ENCODE measurements around the gene EXOC4.
A peak's percentile ranks its signal among the peaks of the same experiment; 100 is the strongest.

Gene EXOC4

DNA sequence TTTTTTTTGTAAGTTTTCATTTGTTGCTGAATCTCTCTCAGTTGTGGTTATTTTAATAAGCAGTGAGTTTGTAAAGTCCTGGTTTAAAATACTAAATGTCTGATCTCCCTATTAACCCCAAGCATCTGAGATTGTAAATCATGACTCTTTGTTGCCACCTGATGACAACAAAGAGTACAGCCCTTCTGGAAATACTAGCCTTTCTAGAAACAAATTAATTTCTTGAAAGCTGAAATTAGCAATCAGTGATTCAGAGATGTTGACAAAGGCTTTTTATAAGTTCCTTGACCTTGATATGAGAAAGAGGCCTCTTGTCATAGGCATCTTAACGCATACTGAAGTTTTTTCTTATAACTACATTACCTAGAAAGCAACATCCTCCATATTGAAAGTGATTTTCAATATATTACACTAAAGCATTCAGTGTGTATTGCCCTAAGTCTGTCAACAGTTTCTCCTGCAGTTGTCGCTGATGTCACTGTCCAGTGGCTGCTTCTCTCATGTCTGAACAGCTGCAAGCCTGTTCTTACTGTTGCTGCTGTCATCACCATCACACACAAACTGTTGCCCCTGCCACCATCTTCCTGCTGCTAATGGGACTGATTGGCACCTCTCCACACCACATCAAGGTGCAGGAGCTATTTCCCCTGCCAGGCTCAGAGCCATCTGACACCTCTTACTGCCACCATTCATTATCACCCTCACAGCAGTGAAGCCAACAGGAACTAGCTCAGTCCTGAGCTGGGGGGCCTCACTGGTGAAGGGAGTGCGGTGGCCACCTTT, 779.1 kb downstream of the EXOC4 start:
- Histone ChIP-seq H3K4me1 (ENCODE audit: control insufficient read depth, insufficient read depth, low read length) (no peaks in the 10 kb centered on the region), H3K9ac (ENCODE audit: low read length) (no peak overlapping the region), H3K4me3 (ENCODE audit: low read length) (no peak overlapping the region), H3K9me3 (ENCODE audit: control insufficient read depth, low read length) (peaks cover 3% of the 10 kb centered on the region), H3K36me3 (ENCODE audit: control insufficient read depth, insufficient read depth, low read length, severe bottlenecking) (no peaks in the 10 kb centered on the region), H3K27me3 (replicated peaks; ENCODE audit: control insufficient read depth, insufficient read depth, low read length) (no peaks in the 10 kb centered on the region)
- peak; percentile 3 for DNase-seq (ENCODE audit: low read depth)

- Histone ChIP-seq H3K27me3 (replicated peaks; ENCODE audit: control insufficient read depth, insufficient read depth, low read length) (no peaks in the 10 kb centered on the region), H3K4me3 (ENCODE audit: low read length) (no peak overlapping the region), H3K4me1 (ENCODE audit: control insufficient read depth, insufficient read depth, low read length) (no peaks in the 10 kb centered on the region), H3K36me3 (ENCODE audit: control insufficient read depth, insufficient read depth, low read length, severe bottlenecking) (no peaks in the 10 kb centered on the region), H3K9me3 (ENCODE audit: control insufficient read depth, low read length) (no peaks in the 10 kb centered on the region), H3K9ac (ENCODE audit: low read length) (no peak overlapping the region)
- DNase-seq (ENCODE audit: low read depth), result no peak
Observed at GRCh38 chr7:134034652-134035051, 781.8 kb downstream of the EXOC4 start.

GRCh38 chr7:134037991-134038390, 785.1 kb downstream of the EXOC4 start:
- Histone ChIP-seq H3K4me1 (ENCODE audit: control insufficient read depth, insufficient read depth, low read length) (no peaks in the 10 kb centered on the region), H3K9ac (ENCODE audit: low read length) (no peak overlapping the region), H3K4me3 (ENCODE audit: low read length) (no peak overlapping the region), H3K27me3 (replicated peaks; ENCODE audit: control insufficient read depth, insufficient read depth, low read length) (no peaks in the 10 kb centered on the region), H3K36me3 (ENCODE audit: control insufficient read depth, insufficient read depth, low read length, severe bottlenecking) (no peaks in the 10 kb centered on the region), H3K9me3 (ENCODE audit: control insufficient read depth, low read length) (no peaks in the 10 kb centered on the region)
- no peak for DNase-seq (ENCODE audit: low read depth)

- Histone ChIP-seq H3K36me3 (ENCODE audit: control insufficient read depth, insufficient read depth, low read length, severe bottlenecking) (no peaks in the 10 kb centered on the region), H3K27me3 (replicated peaks; ENCODE audit: control insufficient read depth, insufficient read depth, low read length) (no peaks in the 10 kb centered on the region), H3K4me3 (ENCODE audit: low read length) (no peak overlapping the region), H3K9ac (ENCODE audit: low read length) (no peak overlapping the region), H3K9me3 (ENCODE audit: control insufficient read depth, low read length) (no peaks in the 10 kb centered on the region), H3K4me1 (ENCODE audit: control insufficient read depth, insufficient read depth, low read length) (peaks cover 6% of the 10 kb centered on the region)
- no peak for DNase-seq (ENCODE audit: low read depth)
Observed at GRCh38 chr7:134040988-134041387, 788.1 kb downstream of the EXOC4 start.

DNA sequence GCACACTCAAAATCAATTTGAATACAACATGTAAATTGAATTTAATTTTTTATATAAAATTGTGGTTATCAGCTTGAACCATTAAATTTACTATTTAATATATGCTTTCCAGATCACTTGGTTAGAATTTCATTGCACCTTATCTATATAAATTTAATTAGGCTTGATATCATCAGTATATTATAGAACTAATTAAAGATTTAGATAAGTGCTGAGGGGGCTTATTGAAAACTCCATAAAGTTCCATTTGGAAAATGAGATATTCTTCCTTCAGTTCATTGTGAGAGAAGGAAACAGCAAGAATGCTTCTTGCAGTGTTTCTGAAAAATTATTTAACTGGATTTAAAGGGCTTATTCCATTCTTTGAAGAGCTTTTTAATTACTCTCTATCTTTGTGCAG, 788.6 kb downstream of the EXOC4 start:
- DNase-seq (ENCODE audit: low read depth), result no peak
- no peaks in the 10 kb centered on the region for H3K9me3 ChIP-seq (ENCODE audit: control insufficient read depth, low read length)

GRCh38 chr7:134042307-134042706, 789.4 kb downstream of the EXOC4 start:
- peaks cover 6% of the 10 kb centered on the region for H3K4me1 ChIP-seq (ENCODE audit: control insufficient read depth, insufficient read depth, low read length)
- no peak overlapping the region for H3K9ac ChIP-seq (ENCODE audit: low read length)
- H3K27me3 ChIP-seq (replicated peaks; ENCODE audit: control insufficient read depth, insufficient read depth, low read length), result no peaks in the 10 kb centered on the region
- no peaks in the 10 kb centered on the region for H3K36me3 ChIP-seq (ENCODE audit: control insufficient read depth, insufficient read depth, low read length, severe bottlenecking)
- H3K9me3 ChIP-seq (ENCODE audit: control insufficient read depth, low read length), result no peaks in the 10 kb centered on the region
- no peak for DNase-seq (ENCODE audit: low read depth)
- H3K4me3 ChIP-seq (ENCODE audit: low read length), result no peak overlapping the region

More for the DNA sequence above, 788.6 kb downstream of the EXOC4 start:
- Histone ChIP-seq H3K4me3 (ENCODE audit: low read length) (no peak overlapping the region), H3K36me3 (ENCODE audit: control insufficient read depth, insufficient read depth, low read length, severe bottlenecking) (no peaks in the 10 kb centered on the region), H3K27me3 (replicated peaks; ENCODE audit: control insufficient read depth, insufficient read depth, low read length) (no peaks in the 10 kb centered on the region), H3K9ac (ENCODE audit: low read length) (no peak overlapping the region), H3K4me1 (ENCODE audit: control insufficient read depth, insufficient read depth, low read length) (peaks cover 6% of the 10 kb centered on the region)

DNA sequence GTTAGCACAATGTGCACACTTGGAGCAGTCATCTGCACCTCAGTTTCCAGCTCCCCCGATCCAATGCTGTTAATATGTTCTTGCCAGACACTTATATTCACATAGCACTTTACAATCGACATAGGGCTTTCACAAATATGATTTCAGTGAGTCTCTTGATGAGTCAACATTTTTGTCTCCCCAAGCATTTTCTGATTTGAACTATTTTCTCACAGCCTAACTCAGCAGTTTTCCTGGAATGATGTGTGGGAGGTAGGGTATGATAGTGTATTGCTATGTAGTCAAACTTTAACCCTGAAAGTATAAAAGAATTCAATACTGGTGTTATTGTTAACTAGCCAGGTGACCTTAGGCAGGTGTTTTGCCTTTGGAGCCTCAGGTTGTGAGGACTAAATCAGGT, 791.8 kb downstream of the EXOC4 start:
- Histone ChIP-seq H3K4me1 (ENCODE audit: control insufficient read depth, insufficient read depth, low read length) (peaks cover 6% of the 10 kb centered on the region), H3K36me3 (ENCODE audit: control insufficient read depth, insufficient read depth, low read length, severe bottlenecking) (no peaks in the 10 kb centered on the region), H3K4me3 (ENCODE audit: low read length) (no peak overlapping the region), H3K9ac (ENCODE audit: low read length) (no peak overlapping the region), H3K9me3 (ENCODE audit: control insufficient read depth, low read length) (no peaks in the 10 kb centered on the region), H3K27me3 (replicated peaks; ENCODE audit: control insufficient read depth, insufficient read depth, low read length) (no peaks in the 10 kb centered on the region)
- DNase-seq (ENCODE audit: low read depth), result peak; percentile 37

GRCh38 chr7:134045716-134046115, 792.8 kb downstream of the EXOC4 start:
- Histone ChIP-seq H3K36me3 (ENCODE audit: control insufficient read depth, insufficient read depth, low read length, severe bottlenecking) (no peaks in the 10 kb centered on the region), H3K9ac (ENCODE audit: low read length) (no peak overlapping the region), H3K4me1 (ENCODE audit: control insufficient read depth, insufficient read depth, low read length) (peaks cover 6% of the 10 kb centered on the region), H3K9me3 (ENCODE audit: control insufficient read depth, low read length) (no peaks in the 10 kb centered on the region), H3K27me3 (replicated peaks; ENCODE audit: control insufficient read depth, insufficient read depth, low read length) (no peaks in the 10 kb centered on the region), H3K4me3 (ENCODE audit: low read length) (no peak overlapping the region)
- DNase-seq (ENCODE audit: low read depth), result no peak

- H3K4me3 ChIP-seq (ENCODE audit: low read length), result no peak overlapping the region
- no peak overlapping the region for H3K9ac ChIP-seq (ENCODE audit: low read length)
- no peak for DNase-seq (ENCODE audit: low read depth)
- H3K27me3 ChIP-seq (replicated peaks; ENCODE audit: control insufficient read depth, insufficient read depth, low read length), result no peaks in the 10 kb centered on the region
- H3K36me3 ChIP-seq (ENCODE audit: control insufficient read depth, insufficient read depth, low read length, severe bottlenecking), result no peaks in the 10 kb centered on the region
- H3K9me3 ChIP-seq (ENCODE audit: control insufficient read depth, low read length), result no peaks in the 10 kb centered on the region
- H3K4me1 ChIP-seq (ENCODE audit: control insufficient read depth, insufficient read depth, low read length), result peaks cover 6% of the 10 kb centered on the region
Observed at GRCh38 chr7:134046594-134047128, 793.8 kb downstream of the EXOC4 start.

- no peaks in the 10 kb centered on the region for H3K27me3 ChIP-seq (replicated peaks; ENCODE audit: control insufficient read depth, insufficient read depth, low read length)
- no peak overlapping the region for H3K9ac ChIP-seq (ENCODE audit: low read length)
- no peak overlapping the region for H3K4me3 ChIP-seq (ENCODE audit: low read length)
- H3K36me3 ChIP-seq (ENCODE audit: control insufficient read depth, insufficient read depth, low read length, severe bottlenecking), result no peaks in the 10 kb centered on the region
- no peak for DNase-seq (ENCODE audit: low read depth)
- peaks cover 6% of the 10 kb centered on the region for H3K4me1 ChIP-seq (ENCODE audit: control insufficient read depth, insufficient read depth, low read length)
- no peaks in the 10 kb centered on the region for H3K9me3 ChIP-seq (ENCODE audit: control insufficient read depth, low read length)
Observed at GRCh38 chr7:134047675-134048074, 794.8 kb downstream of the EXOC4 start.

GRCh38 chr7:134048166-134048565, 795.3 kb downstream of the EXOC4 start:
- DNase-seq (ENCODE audit: low read depth), result no peak
- Histone ChIP-seq H3K27me3 (replicated peaks; ENCODE audit: control insufficient read depth, insufficient read depth, low read length) (no peaks in the 10 kb centered on the region), H3K9me3 (ENCODE audit: control insufficient read depth, low read length) (no peaks in the 10 kb centered on the region), H3K4me3 (ENCODE audit: low read length) (no peak overlapping the region), H3K36me3 (ENCODE audit: control insufficient read depth, insufficient read depth, low read length, severe bottlenecking) (no peaks in the 10 kb centered on the region), H3K9ac (ENCODE audit: low read length) (no peak overlapping the region), H3K4me1 (ENCODE audit: control insufficient read depth, insufficient read depth, low read length) (peaks cover 6% of the 10 kb centered on the region)

DNA sequence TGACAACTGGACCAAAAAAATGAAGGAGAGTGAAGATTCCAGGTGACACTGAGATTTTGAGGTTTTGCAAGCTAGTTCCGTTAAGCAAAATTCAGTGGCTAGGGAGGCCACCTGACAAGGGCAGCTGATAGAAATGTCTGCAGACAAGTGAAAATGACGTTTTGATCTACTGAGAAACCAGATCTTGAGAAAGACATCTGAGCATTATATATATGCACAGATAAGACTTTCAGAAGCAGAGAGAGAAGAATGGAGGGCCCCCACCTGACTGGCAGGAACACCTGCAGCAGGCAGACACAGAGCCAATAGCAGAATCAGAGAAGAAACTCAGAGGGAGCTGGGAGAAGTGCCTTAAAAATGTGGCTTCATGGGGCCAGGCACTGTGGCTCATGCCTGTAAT, 798.1 kb downstream of the EXOC4 start:
- H3K9ac ChIP-seq (ENCODE audit: low read length), result no peak overlapping the region
- no peaks in the 10 kb centered on the region for H3K9me3 ChIP-seq (ENCODE audit: control insufficient read depth, low read length)
- H3K4me1 ChIP-seq (ENCODE audit: control insufficient read depth, insufficient read depth, low read length), result no peaks in the 10 kb centered on the region
- no peak overlapping the region for H3K4me3 ChIP-seq (ENCODE audit: low read length)
- no peak for DNase-seq (ENCODE audit: low read depth)
- H3K27me3 ChIP-seq (replicated peaks; ENCODE audit: control insufficient read depth, insufficient read depth, low read length), result no peaks in the 10 kb centered on the region
- no peaks in the 10 kb centered on the region for H3K36me3 ChIP-seq (ENCODE audit: control insufficient read depth, insufficient read depth, low read length, severe bottlenecking)

Data from adipocyte (in vitro differentiated cells).